Astrocyte of the cerebellum (primary cell): ENCODE data around the gene SLC39A3.
A peak's percentile ranks its signal among the peaks of the same experiment; 100 is the strongest.

Experiments used
- DNase-seq: peaks from one replicate; pipeline ENCODE4 v3.0.0-alpha.2; 2011; ENCODE audit warnings: low read depth
- H3K4me3 ChIP-seq: 2 replicates; pipeline ENCODE4 v1.5.1; 2011; ENCODE audit warnings: mild to moderate bottlenecking, low read depth, low read length, moderate library complexity
- in situ Hi-C: cut with HindIII; loops from 2 replicates; pipeline ENCODE4 v1.10.0; 2017; ENCODE audit warnings: low sequenced_read_pairs
- TF ChIP-seq, protein P1 (sequence below): IDR thresholded peaks from 2 replicates; pipeline ENCODE4 v1.5.1; 2012; ENCODE audit warnings: low read length, low read depth, moderate library complexity, mild to moderate bottlenecking; ENCODE audit errors: missing control alignments

SLC39A3 gene

DNA sequence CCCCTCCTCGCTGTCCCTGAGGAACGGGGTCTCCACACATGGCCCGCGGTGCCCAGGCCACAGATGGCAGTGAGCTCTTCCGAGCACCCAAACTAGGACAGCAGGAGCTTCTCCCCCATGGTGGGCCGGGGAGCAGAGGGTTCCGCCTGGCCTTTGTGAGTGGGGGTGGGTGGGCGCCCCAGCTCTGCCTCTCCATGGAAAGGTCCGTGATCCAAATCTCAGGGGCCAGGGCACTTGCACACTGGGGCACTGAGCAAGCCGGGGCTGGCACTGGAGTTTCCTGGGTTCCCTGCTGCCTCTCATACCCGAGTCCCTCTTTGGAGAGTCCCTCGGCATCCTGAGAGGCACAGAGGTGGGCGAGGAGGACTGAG lies 16.5 kb downstream of the SLC39A3 start:
- in situ Hi-C loops: no loop called here
- TF ChIP-seq, protein P1, sequence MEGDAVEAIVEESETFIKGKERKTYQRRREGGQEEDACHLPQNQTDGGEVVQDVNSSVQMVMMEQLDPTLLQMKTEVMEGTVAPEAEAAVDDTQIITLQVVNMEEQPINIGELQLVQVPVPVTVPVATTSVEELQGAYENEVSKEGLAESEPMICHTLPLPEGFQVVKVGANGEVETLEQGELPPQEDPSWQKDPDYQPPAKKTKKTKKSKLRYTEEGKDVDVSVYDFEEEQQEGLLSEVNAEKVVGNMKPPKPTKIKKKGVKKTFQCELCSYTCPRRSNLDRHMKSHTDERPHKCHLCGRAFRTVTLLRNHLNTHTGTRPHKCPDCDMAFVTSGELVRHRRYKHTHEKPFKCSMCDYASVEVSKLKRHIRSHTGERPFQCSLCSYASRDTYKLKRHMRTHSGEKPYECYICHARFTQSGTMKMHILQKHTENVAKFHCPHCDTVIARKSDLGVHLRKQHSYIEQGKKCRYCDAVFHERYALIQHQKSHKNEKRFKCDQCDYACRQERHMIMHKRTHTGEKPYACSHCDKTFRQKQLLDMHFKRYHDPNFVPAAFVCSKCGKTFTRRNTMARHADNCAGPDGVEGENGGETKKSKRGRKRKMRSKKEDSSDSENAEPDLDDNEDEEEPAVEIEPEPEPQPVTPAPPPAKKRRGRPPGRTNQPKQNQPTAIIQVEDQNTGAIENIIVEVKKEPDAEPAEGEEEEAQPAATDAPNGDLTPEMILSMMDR: no peak
- no peak overlapping the region for H3K4me3 ChIP-seq
- no peak for DNase-seq

DNA sequence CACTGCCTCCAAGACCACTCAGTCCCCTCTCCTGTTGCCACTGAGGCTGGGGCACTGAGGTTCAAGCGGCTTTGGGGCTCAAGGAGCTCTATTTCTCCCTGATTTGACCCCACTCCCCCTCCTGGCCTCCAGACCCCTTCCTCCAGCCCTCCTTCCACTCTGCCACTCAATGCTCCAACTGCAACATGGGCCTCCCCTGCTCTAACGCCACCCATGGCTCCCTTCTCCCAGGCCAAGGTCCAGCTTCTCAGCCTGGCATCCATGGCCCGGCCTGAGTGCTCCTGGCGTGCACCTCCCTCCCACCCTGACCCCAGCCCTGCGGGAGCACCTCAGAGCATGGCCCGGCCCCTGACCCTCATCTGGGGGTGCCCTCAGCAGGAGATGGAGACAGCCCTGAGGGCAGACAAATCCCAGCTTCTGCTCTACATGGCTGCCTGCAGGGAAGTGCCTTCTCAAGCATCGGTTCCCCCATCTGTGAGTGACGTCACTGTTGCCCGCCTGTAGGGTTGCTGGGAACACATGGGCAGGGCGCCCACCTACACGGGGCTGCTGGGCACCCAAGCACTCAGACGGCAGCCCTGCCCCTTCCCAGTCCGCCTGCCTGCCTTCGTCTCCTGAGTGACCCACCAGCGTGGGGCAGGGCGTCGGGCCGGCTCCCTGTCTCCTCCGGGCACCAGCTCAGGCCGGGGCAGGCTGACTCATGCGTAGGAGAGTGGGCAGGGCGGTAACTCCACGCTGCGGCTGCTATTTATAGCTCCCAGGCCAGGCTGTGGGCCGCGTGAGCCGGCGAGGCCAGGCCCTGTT lies 17.1 kb downstream of the SLC39A3 start:
- in situ Hi-C loops: no loop called here
- H3K4me3 ChIP-seq: no peak overlapping the region
- TF ChIP-seq, protein P1: no peak
- no peak for DNase-seq

DNA sequence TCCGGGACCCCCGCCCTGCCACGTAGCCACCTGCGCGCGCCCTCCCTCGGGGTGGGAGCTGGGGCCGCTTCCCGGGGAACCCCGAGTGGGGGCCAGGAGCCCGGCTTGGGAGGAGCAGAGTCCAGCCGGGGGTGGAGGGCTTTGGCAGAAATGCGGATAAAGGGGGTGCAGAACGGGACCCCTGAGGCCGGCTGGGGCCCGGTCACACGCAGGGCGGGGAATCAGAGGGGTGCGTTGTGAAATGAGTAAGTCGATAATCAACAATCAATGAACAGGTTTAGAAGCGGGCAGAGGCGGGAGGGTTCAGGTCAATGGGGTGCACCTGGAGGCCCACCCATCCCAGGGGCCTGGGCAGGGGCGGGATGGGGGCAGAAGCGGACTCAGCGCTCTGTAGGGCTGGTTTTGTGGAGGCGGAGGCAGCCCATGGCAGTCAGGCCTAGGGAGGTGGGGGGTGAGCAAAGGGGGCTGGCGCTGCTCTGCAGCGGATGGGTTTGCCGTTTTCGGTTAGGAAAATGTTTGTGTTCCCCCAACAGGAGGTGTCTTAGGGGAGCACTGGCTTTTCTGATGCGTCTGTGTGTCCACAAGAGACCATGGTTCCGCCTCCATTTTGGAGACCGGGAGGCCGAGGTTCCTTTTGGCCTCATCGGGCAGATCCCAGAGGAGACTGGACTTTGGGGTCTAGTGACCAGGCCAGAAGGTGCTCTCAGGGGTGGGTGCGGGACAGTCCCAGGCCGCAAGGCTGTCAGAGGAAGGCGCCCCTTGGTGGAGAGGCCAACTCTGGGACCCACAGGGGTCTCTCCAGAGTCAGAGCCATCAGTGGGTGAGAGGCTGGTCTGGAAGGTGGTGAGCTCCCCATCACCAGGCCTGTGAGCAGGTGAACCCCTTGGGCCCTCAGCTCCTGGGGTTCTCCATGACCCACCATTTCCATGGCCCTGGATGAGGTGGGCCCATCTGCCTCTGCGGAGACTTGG lies 18.0 kb downstream of the SLC39A3 start:
- TF ChIP-seq, protein P1: no peak
- in situ Hi-C loops: no loop called here

DNA sequence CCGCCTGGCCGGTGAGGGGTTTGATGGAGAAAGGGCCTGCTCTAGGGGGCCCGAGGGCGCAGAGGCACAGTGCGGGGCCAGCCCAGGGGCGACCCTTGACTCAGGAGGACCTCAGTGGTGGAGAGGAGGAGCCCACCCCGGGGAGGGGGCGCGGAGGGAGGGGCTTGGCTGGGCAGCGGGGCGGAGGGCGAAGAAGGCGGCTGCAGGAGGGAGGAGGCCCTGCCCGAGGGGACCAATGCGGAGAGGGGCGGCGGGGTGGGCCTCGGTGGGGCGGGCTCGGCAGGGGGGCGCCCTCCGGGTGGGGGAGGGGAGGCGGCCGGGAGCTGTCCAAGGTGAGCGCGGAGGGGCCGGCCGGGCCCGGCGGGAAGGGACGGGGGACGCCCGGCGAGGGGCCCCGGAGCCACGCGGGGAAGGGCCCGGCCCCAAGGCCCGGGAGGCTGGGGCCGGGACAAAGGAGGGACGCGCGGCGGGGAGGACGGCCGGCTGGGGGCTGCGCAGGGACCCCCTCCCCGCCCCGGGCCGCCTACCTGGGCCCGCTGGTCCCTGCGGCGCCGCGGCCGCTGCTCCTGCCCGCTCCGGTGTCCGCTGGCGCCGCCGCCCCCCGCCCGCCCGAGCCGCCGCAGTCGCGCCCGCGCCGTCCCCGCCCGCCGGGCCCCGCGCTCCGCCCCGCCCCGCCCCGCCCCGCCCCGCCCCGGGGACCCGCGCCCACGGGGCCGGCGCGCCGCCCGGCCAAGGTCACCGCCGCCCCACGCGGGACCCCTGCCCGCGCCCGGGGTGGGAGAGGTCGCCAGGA lies 18.8 kb downstream of the SLC39A3 start, which contains the start of gene DIRAS1:
DIRAS1 (minus strand) TSS at position 596 of the 793 bp plus-strand sequence. CDS start 3,566 bp downstream, outside the sequence.
- TF ChIP-seq, protein P1: no peak
- no peak for DNase-seq
- in situ Hi-C loops: no loop called here
- peak within 1 kb of the TSS; percentile 40 for H3K4me3 ChIP-seq

More for the DNA sequence above, 18.0 kb downstream of the SLC39A3 start:
- peak overlapping the region; percentile 40 for H3K4me3 ChIP-seq
- no peak for DNase-seq

DNA sequence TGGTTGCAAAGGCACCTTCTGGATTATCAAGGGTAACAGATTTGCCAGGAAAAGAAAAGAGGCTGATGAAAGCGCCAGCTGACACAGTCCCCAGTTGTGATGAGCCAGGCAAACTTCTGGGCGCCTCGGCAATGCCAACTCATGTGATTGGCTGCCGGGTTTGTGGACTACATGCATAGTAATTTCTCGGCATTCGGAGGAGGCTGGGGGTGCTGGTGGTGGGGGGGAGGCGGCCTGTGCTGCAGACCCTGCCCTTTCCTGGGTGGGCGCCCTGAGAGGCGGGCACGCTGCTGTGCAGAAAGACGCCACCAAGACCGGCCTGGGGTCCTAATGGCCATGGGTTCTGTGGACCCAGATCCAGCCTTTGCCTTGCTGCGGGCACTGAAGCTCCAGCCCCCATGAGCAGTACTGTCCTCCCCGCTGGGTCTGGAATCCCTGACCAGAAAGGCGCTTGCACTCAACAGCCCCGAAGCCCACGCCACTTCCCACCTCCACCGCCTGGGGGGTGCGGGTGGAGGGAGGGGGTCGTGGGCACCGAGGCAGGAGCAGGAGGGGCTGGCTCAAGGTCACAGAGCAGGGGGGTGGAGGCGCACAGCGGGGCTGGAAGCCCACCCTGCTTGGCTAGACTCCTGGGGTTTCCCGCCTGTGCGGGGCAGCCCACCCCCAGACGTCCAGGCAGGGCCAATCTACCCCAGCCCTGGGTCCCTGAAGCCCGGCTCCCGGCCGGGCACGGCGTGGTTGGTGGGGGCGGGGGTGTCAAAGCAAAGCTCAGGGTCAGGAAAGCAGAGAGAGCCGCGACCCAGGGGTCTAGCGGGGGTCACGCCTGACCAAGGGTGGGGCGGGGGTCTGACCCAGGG lies 19.7 kb downstream of the SLC39A3 start:
- in situ Hi-C loops: no loop called here
- TF ChIP-seq, protein P1: no peak
- no peak for DNase-seq

More for the DNA sequence above, 19.7 kb downstream of the SLC39A3 start:
- H3K4me3 ChIP-seq: peak overlapping the region; percentile 40
